HEK293 (cell line): ENCODE results near the gene EIF4G3.

Experiments used
- AEBP2 ChIP-seq: fragments of 450-650 bp; formaldehyde crosslinking; IDR thresholded peaks from 2 replicates; pipeline ENCODE4 v1.5.1; 2016; ENCODE audit warnings: missing biosample characterization, missing genetic modification characterization, borderline replicate concordance
- ELK4 ChIP-seq: IDR thresholded peaks from 2 replicates; pipeline ENCODE4 v1.6.1; 2011; ENCODE audit warnings: mild to moderate bottlenecking, low read depth, low read length, borderline replicate concordance
- HIC1 ChIP-seq: fragments of 450-650 bp; formaldehyde crosslinking; IDR thresholded peaks from 2 replicates; pipeline ENCODE4 v1.5.1; 2016; ENCODE audit warnings: missing biosample characterization, missing genetic modification characterization
- HOXA7 ChIP-seq: sonication (generic); formaldehyde crosslinking; IDR thresholded peaks from 2 replicates; pipeline ENCODE4 v1.8.1; 2022; ENCODE audit warnings: missing genetic modification reagents, borderline replicate concordance
- SP3 ChIP-seq: fragments of 450-650 bp; formaldehyde crosslinking; IDR thresholded peaks from 2 replicates; pipeline ENCODE4 v1.5.1; 2016; ENCODE audit warnings: missing biosample characterization, missing genetic modification characterization
- YY1 ChIP-seq: fragments of 450-650 bp; formaldehyde crosslinking; IDR thresholded peaks from 2 replicates; pipeline ENCODE4 v1.5.1; 2018; ENCODE audit warnings: missing biosample characterization, missing genetic modification characterization
- ZBTB11 ChIP-seq: fragments of 450-650 bp; formaldehyde crosslinking; conservative IDR thresholded peaks from 2 replicates; pipeline ENCODE4 v1.5.1; 2016; ENCODE audit warnings: low read depth, missing biosample characterization, missing genetic modification characterization
- ZBTB7A ChIP-seq: fragments of 450-650 bp; formaldehyde crosslinking; IDR thresholded peaks from 2 replicates; pipeline ENCODE4 v1.5.1; 2016; ENCODE audit warnings: low read depth, missing biosample characterization, missing genetic modification characterization
- ZNF148 ChIP-seq: fragments of 450-650 bp; formaldehyde crosslinking; IDR thresholded peaks from 2 replicates; pipeline ENCODE4 v1.5.0; 2017; ENCODE audit warnings: missing biosample characterization, missing genetic modification characterization, borderline replicate concordance
- ZNF16 ChIP-seq: fragments of 450-650 bp; formaldehyde crosslinking; IDR thresholded peaks from 2 replicates; pipeline ENCODE4 v1.5.1; 2016; ENCODE audit warnings: low read depth, missing biosample characterization, missing genetic modification characterization
- ZNF174 ChIP-seq: fragments of 450-650 bp; formaldehyde crosslinking; IDR thresholded peaks from 2 replicates; pipeline ENCODE4 v1.5.0; 2017; ENCODE audit warnings: missing biosample characterization, mild to moderate bottlenecking, missing genetic modification characterization
- ZNF184 ChIP-seq: fragments of 450-650 bp; IDR thresholded peaks from 2 replicates; pipeline ENCODE4 v1.5.1; 2018; ENCODE audit warnings: missing biosample characterization, mild to moderate bottlenecking, missing genetic modification characterization
- ZNF223 ChIP-seq: fragments of 450-650 bp; formaldehyde crosslinking; IDR thresholded peaks from 2 replicates; pipeline ENCODE4 v1.5.1; 2016; ENCODE audit warnings: missing biosample characterization, missing genetic modification characterization
- ZNF248 ChIP-seq: fragments of 450-650 bp; formaldehyde crosslinking; IDR thresholded peaks from 2 replicates; pipeline ENCODE4 v1.5.1; 2017; ENCODE audit warnings: missing biosample characterization, missing genetic modification characterization
- ZNF266 ChIP-seq: fragments of 450-650 bp; formaldehyde crosslinking; IDR thresholded peaks from 2 replicates; pipeline ENCODE4 v1.5.1; 2016; ENCODE audit warnings: missing biosample characterization, missing genetic modification characterization, low read depth
- ZNF280C ChIP-seq: fragments of 450-650 bp; formaldehyde crosslinking; IDR thresholded peaks from 2 replicates; pipeline ENCODE4 v1.5.1; 2016; ENCODE audit warnings: missing biosample characterization, missing genetic modification characterization
- ZNF394 ChIP-seq: fragments of 450-650 bp; formaldehyde crosslinking; IDR thresholded peaks from 2 replicates; pipeline ENCODE4 v1.5.1; 2016; ENCODE audit warnings: missing biosample characterization, missing genetic modification characterization, mild to moderate bottlenecking, moderate library complexity, borderline replicate concordance
- ZNF433 ChIP-seq: fragments of 450-650 bp; formaldehyde crosslinking; IDR thresholded peaks from 2 replicates; pipeline ENCODE4 v1.5.1; 2016; ENCODE audit warnings: missing biosample characterization, missing genetic modification characterization, low read depth
- ZNF501 ChIP-seq: fragments of 450-650 bp; formaldehyde crosslinking; IDR thresholded peaks from 2 replicates; pipeline ENCODE4 v1.5.1; 2016; ENCODE audit warnings: missing biosample characterization, missing genetic modification characterization
- ZNF514 ChIP-seq: fragments of 450-650 bp; formaldehyde crosslinking; IDR thresholded peaks from 2 replicates; pipeline ENCODE4 v1.5.1; 2016; ENCODE audit warnings: missing biosample characterization, missing genetic modification characterization
- ZNF555 ChIP-seq: fragments of 450-650 bp; formaldehyde crosslinking; conservative IDR thresholded peaks from 2 replicates; pipeline ENCODE4 v1.5.1; 2017; ENCODE audit warnings: missing biosample characterization, mild to moderate bottlenecking, missing genetic modification characterization, inconsistent platforms
- ZNF623 ChIP-seq: fragments of 450-650 bp; formaldehyde crosslinking; IDR thresholded peaks from 2 replicates; pipeline ENCODE4 v1.5.1; 2016; ENCODE audit warnings: missing biosample characterization, missing genetic modification characterization
- ZNF626 ChIP-seq: fragments of 450-650 bp; sonication (Bioruptor Pico); formaldehyde crosslinking; IDR thresholded peaks from 2 replicates; pipeline ENCODE4 v1.5.1; 2018; ENCODE audit warnings: missing biosample characterization, missing genetic modification characterization, inconsistent platforms
- ZNF791 ChIP-seq: fragments of 450-650 bp; formaldehyde crosslinking; IDR thresholded peaks from 2 replicates; pipeline ENCODE4 v1.5.1; 2016; ENCODE audit warnings: missing biosample characterization, missing genetic modification characterization
- ZSCAN18 ChIP-seq: fragments of 450-650 bp; formaldehyde crosslinking; IDR thresholded peaks from 2 replicates; pipeline ENCODE4 v1.5.1; 2016; ENCODE audit warnings: missing biosample characterization, missing genetic modification characterization

The EIF4G3 gene

GRCh38 chr1:20854529-20854928 lies 322.2 kb downstream of the EIF4G3 start (continued):
- TF ChIP-seq ZNF174 (tag by site-specific recombination) (no peak), ZNF433 (no peak), SP3 (tag by site-specific recombination) (no peak), ZNF394 (tag by site-specific recombination) (peak; percentile 84), ZNF514 (tag by site-specific recombination) (no peak), ZNF184 (tag by site-specific recombination) (no peak), ZNF223 (no peak), ELK4 (no peak), ZNF148 (no peak), ZNF266 (tag by site-specific recombination) (peak; percentile 56; the same call in 1 of the 2 replicates), HOXA7 (no peak), ZNF16 (tag by site-specific recombination) (no peak), ZNF555 (tag by site-specific recombination) (peak; percentile 57), ZNF623 (peak; percentile 64), ZSCAN18 (tag by site-specific recombination) (no peak), HIC1 (tag by site-specific recombination) (no peak), ZNF791 (tag by site-specific recombination) (no peak), ZNF501 (tag by site-specific recombination) (no peak), ZNF626 (no peak), ZNF248 (no peak), ZBTB11 (0 out of 2 replicates have a peak, but pooled peaks have one; percentile 57), AEBP2 (tag by site-specific recombination) (peak; percentile 35; the same call in 1 of the 2 replicates), YY1 (no peak), ZNF280C (tag by site-specific recombination) (no peak), ZBTB7A (tag by site-specific recombination) (no peak)
